GM18858 (cell line): Measurements from ENCODE around the gene FLVCR2.

ENCODE experiments used
- ATAC-seq: cut with Tn5 transposase; IDR thresholded peaks from one replicate; pipeline ENCODE4 v1.9.1; 2021; ENCODE audit not compliant: unreplicated experiment

The FLVCR2 gene

DNA sequence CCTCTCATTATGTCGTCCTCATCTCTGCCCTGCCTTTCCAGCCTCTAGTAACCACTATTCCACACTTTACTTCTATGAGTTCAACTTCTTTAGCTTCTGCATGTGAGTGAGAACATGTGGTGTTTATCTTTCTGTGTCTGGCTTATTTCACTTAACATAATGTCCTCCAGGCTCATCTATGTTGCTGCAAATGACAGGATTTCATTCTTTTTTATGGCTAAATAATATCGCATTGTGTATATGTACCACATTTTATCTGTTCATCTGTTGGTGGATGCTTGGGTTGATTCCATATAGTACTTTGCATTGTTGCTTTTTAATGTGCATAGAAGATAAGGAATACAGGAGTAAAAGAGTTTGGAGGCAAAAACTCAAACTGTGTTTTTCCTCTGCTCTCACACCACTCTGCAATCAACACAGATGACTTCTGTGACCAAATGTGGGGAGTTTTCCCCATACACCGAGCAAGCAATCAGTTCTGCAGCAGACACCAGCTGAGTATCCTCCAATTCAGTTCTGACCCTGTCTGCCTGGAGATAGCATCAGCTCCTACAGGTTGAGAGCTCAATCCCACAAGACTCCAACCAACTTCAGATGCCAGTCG, 24.6 kb upstream of the FLVCR2 start:
- no peak for ATAC-seq

DNA sequence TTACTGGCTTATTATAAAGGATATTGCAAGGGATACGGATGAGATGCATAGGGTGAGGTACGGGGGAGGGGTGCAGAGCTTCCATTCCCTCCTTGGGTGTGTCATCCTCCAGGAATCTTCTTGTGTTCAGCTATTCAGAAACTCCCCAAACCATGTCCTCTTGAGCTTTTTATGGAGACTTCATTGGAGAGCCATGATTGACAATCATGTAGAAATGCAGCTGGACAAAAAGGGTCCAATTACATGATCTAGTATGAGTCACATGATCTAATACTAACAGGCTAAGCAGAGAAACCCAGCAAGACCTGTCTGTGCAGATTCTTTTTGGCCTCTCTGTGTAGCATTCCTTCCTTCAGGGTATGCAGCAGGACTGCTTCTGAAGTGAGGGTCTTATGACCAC, 23.9 kb upstream of the FLVCR2 start:
- ATAC-seq: no peak

DNA sequence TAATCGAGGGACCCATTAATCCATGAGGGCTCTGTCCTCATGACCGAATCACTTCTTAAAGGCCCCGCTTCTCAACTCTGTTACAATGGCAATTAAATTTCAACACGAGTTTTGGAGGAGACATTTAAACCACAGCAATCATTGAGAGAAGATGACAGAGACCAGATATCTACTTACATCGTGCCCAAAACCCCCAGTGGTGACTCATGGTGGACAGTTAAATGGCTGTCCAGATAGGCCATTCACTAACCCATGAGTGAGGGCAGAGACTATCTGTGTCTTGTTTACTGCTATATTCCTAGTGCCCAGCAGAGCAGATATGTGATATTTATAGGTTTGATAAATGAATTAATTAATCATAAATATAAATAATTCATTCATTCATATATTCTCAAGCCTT, 20.0 kb upstream of the FLVCR2 start:
- no peak for ATAC-seq

DNA sequence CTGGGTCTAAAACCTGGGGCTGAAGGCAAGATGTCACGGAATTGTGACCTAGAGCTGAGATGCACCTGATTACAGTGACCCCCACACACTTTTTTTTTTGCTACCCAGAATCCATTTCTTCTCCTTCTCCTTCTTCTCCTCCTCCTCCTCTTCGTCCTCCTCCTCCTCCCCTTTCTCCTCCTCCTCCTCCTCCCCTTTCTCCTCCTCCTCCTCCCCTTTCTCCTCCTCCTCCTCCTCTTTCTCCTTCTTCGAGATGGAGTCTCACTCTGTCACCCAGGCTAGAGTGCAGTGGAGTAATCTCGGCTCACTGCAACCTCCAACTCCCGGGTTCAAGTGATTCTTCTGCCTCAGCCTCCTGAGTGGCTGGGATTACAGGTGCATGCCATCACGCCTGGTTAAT, 19.4 kb upstream of the FLVCR2 start:
- no peak for ATAC-seq

DNA sequence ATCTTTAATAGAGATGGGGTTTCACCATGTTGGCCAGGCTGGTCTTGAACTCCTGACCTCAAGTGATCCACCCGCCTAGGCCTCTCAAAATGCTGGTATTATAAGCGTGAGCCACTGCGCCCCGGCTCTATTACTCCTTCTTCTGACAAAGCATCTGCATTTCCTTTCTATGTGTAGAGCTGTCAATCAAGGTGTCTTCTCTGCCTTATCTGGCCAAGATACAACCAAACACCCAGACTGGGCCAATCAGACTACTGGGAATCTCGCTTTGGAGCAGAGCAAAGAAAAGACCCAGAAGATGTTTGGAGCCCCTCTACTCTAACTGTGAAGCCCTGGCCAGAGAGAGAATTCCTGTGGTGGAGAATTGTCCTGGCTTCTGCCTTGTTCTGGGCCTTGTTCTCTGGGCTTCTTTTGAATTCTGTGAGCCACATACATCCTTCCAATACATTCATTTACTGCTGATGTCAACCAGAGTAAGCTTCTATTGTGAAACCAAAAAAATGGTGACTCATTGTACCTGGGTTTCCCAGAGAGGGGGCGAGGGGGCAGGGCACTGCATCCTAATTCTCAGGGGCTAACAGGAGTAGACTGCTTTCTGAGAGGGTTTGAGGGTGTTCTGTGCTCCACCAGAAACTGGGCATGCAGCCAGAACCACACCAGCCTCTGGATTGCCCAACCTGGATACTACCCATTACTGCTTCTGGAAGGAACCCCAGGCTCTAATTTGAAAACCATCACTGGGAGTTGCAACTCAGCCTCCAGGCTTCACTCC, 18.8 kb upstream of the FLVCR2 start:
- no peak for ATAC-seq

DNA sequence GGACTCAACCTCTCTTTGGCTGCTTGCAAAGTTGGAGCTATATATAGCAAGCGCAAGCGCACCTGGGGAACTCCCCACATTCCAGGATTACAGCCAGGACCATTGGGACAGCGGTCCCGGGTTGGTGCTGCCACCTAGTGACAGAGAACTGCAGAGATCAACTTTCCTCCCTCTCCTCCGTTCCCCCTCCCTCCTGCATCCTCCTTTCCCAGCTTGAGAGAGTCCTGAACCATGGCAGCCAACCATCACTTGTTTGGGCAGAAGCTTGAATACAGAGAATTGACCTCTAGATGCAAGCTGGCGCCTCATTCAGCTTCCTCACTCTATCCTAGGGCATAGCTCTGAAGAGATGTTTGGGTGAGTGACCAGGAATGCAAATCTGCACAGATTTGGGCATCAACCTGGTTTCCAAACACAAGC, 17.4 kb upstream of the FLVCR2 start:
- ATAC-seq: no peak

DNA sequence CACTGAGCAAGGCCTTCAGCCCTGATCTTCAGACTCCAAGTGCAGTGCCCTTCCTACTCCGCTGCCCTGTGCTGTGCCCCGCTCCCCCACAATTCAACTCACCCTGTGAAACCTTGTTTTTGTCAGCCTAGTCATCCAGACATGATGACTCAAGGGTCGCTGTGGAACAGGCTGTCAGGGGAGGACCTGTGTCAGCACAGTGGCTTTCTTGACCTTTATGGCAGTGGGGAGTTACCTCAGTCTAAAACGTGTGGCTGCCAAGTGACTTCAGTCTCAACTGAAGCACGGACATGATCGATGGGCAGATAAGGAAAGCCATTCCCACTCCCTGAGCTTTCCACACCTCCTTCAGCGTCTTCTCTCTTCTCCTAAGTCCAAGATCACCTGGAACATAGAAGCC, 16.3 kb upstream of the FLVCR2 start:
- no peak for ATAC-seq

DNA sequence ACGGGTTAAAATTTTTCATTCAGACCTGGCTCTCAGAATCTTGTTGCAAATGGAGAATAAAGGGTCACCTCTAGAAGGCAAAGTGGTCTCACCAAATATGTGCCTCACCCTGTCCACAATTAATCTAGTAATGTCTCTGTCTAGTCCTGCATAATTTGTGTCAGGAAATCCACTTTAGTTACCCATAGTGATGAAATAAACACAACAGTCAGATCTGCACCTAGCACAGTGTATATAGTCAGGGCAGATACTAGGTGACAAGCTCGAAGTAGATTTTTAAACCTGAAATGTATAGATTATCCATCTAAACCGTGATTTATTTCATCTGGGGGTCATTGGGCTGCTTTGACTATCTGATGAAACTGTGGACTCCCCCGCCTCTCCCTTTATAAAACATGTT, 15.9 kb upstream of the FLVCR2 start:
- ATAC-seq: no peak

DNA sequence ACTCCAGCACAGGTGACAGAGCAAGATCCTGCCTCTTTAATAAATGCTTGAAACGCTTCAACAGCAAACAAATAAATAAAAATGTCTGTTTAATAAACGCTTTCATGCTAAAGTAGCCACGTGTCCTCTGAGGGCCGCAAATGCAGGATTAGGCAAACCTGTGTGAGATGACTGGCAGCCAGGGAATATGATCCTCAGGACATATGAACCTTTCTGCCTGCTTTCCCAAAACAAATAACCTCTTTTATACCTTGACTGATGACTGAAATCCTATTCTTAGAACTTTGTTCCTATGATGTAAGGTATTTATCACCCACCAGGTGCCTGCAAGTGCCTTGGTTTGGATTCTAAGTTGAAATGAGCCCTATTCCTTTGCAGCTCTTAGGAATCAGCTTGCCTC, 14.5 kb upstream of the FLVCR2 start:
- no peak for ATAC-seq

DNA sequence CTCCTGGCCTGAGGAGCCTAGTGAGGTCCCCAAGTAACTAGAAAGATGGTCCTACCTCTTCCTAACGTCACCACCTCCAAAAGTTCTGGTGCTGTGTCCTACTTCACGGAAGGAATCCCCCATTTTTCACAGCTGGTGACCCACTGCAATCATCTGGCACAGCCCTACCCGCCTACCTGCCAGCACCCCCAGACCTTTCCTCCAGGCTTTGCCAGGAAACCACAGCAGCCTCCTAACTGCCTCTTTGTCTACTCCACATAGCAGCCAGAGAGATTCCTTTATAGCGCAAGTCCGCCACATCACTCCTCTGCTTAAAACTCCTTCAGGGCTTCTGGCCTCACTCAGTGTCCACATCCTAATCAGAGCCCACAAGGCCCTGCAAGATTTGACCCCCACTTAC, 13.4 kb upstream of the FLVCR2 start:
- no peak for ATAC-seq

DNA sequence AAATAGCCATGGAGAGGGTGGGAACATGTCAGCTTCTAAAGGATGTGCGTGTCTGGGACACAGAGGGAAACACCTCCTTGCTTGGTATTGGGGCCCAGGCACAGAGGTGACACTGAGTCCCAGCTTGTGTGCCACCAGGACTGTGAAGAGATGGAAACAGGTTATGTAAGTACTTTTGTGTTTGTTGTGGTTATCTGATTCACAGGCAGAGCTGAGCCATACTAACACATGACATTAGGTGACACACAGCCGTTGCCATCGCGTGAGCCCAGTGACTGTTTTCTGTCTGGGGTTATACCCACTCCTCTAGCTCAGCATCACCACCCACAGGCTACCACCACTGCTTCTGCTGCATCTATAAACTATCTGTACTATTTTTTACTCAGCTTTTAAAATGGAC, 12.1 kb upstream of the FLVCR2 start:
- no peak for ATAC-seq

DNA sequence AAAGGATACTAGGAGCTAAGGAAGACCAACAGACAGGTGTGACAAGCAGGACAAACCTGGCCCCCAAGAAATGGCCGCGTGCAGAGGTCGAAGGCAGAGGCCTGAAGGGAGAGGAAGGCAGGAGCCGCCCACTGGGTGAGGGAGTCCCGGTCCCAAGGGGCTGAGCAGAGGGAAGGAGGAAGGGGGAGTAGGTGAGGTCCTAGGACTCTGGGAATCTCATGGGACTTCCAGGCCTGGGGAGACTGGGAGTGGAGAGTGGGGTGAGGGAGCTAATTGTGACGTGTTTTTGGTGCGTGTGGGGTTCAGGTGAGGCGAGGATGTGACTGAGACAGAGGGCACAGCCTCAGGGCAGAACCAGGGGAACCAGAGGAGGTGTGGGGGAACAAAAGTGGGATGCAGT, 11.7 kb upstream of the FLVCR2 start:
- no peak for ATAC-seq

DNA sequence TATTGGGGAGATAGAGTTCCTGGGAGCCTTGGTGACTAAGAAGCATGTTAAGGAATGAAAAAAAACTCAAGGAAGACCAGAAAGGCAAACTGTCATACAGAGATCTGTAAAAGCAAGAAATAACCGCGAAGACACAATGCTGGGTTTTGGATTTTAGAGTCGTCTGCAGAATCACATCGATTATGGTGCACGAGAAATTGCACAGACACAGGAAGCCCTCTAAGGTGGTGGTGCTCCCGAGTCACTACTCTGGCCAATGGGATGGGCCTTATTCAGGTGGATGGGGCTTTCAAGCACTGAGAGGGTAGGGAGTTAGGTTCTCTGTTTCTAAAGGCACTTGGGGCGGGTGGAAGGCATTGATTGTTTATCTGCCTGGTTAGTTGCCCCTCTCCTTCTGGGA, 10.3 kb upstream of the FLVCR2 start:
- ATAC-seq: no peak

DNA sequence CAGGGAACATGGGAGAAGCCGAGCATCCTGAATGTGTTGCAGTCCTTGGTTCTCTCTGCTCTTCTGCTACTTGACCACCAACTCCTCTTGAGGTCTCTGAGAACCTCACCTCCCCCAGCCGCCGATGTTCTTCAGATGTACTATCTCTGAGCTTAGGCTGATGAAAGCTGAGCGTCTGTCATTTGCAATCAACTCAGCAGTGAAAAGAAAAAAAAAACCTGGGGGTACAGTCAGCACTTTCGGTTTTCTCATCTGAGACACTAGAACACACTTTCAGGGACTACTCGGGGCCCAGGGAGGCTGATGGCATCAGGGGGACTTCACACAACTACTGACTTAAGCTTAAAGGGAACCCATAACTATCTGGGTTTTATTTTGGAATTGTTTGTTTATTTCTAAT, 9.6 kb upstream of the FLVCR2 start:
- ATAC-seq: no peak

DNA sequence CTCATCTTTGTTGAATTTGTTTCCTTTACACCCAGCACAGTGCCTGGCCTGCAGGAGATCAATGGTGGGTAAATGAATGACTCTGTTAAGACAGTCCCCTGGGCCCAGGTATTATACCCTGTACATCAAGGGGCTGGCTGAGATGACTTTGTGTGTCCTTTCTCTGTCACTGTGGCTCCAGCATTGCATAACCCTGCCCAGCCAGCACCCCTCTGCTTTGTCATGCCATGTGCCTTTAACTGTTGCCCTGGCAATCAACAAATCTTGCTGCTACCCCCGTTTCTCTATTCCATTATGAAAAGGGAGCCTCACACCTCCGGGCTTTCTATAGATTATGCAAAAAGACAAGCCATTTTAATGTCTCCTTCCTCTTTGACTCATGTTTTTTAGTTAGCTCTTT, 7.6 kb upstream of the FLVCR2 start:
- ATAC-seq: no peak

DNA sequence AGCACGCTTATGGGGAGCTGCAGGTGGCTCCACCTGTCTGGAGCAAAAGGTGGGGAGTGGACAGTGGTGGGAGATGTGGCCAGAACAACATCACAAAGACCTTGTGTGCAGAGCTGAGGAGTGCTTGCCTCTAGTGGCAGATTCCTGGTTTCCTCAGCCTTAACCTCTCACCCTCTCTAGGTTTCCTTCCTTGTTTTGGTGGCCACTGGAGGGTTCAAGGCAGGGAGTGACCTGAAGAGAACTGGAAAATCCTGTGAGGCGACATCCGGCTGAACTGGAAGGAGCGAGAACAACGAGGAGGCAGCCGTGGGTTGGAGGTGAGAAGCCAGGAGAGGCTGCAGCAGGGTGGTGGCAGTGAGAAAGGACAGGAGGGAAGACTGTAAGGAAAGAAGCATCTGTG, 6.3 kb upstream of the FLVCR2 start:
- no peak for ATAC-seq

DNA sequence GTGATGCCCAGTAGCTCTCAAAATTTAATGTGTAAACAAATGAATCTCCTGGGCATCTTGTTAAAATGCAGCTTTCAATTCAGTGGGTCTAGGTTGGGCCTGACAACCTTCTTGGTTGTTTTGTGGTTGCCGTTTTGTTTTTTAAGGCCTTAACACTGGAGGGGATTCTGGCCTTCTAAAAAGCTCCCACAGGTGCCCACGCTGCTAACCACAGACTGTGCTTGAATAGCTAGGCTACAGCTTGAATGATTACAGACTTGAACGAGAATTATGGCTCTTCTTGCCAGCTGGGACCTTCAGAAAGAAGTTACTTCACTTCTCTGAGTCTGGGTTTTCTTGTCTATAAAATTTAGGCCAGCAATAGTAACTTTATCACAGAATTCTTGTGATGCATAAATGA, 1.3 kb upstream of the FLVCR2 start:
- ATAC-seq: no peak

DNA sequence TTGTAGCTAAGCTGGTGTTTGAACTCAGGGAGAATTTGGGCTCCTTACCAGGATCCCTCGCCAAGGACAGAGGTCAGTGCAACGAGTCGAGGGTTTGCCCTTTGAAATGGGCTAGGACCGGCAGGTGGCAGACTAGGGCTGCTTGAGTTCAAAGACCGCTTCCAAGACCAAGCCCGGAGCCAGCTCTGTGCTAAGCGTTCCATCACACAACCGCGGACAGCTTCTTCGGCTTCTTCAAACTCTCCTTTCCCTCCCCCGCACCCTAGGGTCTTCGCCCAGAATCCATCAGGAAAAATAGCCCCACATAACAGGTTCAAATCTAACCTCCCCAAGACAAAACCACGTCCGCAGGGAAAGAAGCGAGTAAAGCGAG, 705 bp upstream of the FLVCR2 start:
- ATAC-seq: peak; percentile 72

DNA sequence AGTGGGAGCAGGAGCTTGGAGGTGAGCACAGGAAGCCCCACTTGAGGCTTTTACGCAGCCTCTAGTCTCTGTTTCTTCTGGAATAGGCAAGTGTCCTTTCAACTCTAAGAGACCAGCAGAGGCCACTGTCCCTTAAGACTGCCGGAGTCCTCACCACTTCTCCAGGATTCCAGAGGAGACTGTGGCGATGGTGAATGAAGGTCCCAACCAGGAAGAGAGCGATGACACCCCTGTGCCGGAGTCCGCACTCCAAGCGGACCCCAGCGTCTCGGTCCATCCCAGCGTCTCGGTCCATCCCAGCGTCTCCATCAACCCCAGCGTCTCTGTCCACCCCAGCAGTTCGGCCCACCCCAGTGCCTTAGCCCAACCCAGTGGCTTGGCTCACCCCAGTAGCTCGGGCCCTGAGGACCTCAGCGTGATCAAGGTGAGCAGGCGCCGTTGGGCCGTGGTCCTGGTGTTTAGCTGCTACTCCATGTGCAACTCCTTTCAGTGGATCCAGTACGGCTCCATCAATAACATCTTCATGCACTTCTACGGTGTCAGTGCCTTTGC, 442 bp downstream of the FLVCR2 start:
- ATAC-seq: no peak

DNA sequence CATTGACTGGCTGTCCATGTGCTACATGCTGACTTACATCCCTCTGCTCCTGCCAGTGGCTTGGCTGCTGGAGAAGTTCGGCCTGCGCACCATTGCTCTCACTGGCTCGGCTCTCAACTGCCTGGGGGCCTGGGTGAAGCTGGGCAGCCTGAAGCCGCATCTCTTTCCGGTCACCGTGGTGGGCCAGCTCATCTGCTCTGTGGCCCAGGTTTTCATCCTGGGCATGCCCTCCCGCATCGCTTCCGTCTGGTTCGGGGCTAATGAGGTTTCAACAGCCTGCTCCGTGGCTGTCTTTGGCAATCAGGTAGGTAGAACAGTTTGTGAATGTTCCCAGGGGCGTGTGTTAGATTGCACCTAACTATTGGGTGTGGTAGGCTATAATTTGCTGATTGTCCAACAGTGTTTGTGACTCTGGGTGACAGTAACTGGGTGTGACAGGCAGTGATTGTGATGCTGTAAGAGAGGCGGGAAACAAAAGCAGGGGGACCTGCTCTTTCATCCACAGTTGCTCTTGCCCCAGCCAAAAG, 981 bp downstream of the FLVCR2 start:
- ATAC-seq: no peak

DNA sequence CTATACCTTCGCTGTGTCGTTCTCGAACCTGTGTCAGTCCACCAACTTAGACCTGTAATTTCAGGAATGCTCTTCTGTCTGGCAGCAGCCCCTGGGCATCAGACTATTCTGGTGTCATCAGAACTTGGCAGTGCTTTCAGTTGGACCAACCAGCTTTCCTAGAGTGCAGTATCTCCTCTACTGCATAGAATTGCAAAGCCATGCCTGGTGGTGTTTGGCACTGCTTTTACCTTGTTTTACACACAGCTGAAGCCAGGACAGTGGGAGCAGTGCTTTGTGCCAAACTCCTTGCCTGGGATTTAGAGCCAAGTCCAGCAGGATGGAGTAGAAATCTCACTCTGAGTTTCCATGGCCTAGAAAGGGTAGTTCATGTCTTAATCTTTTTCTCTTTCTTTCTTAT, 1.5 kb downstream of the FLVCR2 start:
- no peak for ATAC-seq

DNA sequence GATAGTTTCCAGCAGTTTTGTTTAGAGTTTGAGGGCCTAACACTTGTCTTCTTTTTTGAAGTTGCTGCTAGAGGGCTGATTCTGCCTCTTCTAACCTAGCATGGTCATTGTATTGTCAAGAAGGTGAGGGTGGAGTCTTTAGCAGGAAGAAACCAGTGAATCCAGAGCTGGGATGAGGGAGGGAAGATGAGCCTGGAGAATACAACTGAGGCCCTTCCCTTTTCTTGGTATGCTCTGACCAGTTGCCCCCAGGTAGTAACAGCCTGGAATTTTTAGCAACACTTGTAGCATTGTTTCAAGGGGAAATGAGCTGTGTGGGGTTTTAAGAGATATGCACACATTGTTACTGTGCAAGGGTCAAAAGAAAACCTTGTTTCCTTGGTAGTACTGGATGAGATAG, 9.0 kb downstream of the FLVCR2 start:
- no peak for ATAC-seq

DNA sequence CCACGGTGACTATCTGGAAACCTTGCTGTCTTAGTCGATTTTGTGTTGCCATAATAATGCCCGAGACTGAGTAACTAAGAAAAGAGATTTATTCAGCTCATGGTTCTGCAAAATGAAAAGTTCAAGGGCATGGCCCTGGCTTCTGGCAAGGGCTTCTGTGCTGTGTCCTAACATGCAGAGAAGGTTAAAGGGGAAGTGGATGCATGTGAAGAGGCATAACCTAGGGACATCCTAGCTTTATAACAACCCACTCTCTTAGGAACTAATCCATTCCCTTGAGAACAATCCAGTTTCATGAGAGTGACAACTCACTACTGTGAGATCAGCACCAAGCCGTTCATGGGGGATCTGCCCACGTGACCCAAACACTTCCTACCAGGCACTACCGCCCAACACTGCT, 11.5 kb downstream of the FLVCR2 start:
- no peak for ATAC-seq
